ENCODE results near the gene SMIM10L2A. TPM values are rescaled to one million over a fixed set of nuclear protein-coding genes. Genes with fewer than 3 reads are reported as not detected.
A peak's percentile ranks its signal among the peaks of the same experiment; 100 is the strongest.
"Not testable (repeated sequence)": the region's sequence is repeated elsewhere in the genome, so short reads cannot be mapped to it uniquely, and the experiment has no call there.

Gene SMIM10L2A
- total RNA-seq, 1 experiment from 2014 or later, result 0.73 TPM

DNA sequence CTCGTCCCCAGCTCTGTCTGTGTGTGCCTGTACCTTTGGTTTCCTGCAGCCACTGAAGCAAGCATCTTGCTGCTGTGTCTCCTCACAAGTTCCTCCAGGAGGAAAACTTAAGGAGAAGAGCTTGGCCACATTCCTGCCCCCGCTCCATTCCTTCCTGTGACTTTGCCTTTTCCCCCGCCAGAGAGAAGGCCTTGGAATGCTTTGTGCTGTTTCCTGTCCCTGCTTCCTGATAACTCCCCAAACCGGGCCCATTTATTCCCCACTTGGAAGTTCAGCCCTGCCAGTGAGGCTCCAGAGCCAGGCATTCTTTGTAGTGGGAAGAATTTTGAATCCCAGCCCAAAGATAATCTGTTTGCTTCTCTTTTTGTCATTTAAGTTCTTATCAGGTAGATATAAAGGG is 33.1 kb downstream of the SMIM10L2A start:
- Histone ChIP-seq H3K4me3 (ENCODE audit: low read length) (no peak overlapping the region), H3K79me2 (ENCODE audit: low read length) (no peaks in the 10 kb centered on the region), H3K27me3 (ENCODE audit: low read length) (no peaks in the 10 kb centered on the region), H3K4me1 (ENCODE audit: insufficient read depth, low read length) (no peaks in the 10 kb centered on the region), H3K9me2 (replicated peaks; ENCODE audit: low read length) (no peaks in the 10 kb centered on the region), H3F3A (ENCODE audit: low read length, unreplicated experiment) (no peaks in the 10 kb centered on the region), H4K20me1 (ENCODE audit: low read length) (no peaks in the 10 kb centered on the region), H2AFZ (ENCODE audit: low read length) (no peak overlapping the region), H3K36me3 (ENCODE audit: low read depth, low read length) (no peaks in the 10 kb centered on the region), H3K4me2 (ENCODE audit: low read length) (no peak overlapping the region), H3K27ac (ENCODE audit: low read length) (no peak overlapping the region), H3K9ac (ENCODE audit: low read length) (no peak overlapping the region), H3K9me3 (ENCODE audit: low read length) (no peaks in the 10 kb centered on the region)
- BruUV-seq (replicated peaks), result no TSS peak
- CTCF ChIA-PET, result no interaction called here
- TF ChIP-seq EZH2phosphoT487 (IDR thresholded peaks at IDR 0.05; ENCODE audit: borderline replicate concordance, low read length) (no peak), EZH2 (IDR thresholded peaks at IDR 0.05; ENCODE audit: low read length, unreplicated experiment) (no peak)
- TF ChIP-seq, protein P1, sequence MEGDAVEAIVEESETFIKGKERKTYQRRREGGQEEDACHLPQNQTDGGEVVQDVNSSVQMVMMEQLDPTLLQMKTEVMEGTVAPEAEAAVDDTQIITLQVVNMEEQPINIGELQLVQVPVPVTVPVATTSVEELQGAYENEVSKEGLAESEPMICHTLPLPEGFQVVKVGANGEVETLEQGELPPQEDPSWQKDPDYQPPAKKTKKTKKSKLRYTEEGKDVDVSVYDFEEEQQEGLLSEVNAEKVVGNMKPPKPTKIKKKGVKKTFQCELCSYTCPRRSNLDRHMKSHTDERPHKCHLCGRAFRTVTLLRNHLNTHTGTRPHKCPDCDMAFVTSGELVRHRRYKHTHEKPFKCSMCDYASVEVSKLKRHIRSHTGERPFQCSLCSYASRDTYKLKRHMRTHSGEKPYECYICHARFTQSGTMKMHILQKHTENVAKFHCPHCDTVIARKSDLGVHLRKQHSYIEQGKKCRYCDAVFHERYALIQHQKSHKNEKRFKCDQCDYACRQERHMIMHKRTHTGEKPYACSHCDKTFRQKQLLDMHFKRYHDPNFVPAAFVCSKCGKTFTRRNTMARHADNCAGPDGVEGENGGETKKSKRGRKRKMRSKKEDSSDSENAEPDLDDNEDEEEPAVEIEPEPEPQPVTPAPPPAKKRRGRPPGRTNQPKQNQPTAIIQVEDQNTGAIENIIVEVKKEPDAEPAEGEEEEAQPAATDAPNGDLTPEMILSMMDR (conservative IDR thresholded peaks at IDR 0.05; ENCODE audit: low read depth, low read length), result no peak
- no peak for DNase-seq
- POLR2A ChIA-PET (ENCODE audit: unreplicated experiment), result no interaction called here
- intact Hi-C loops (cut with micrococcal nuclease), result no loop called here
- no peak for ATAC-seq

DNA sequence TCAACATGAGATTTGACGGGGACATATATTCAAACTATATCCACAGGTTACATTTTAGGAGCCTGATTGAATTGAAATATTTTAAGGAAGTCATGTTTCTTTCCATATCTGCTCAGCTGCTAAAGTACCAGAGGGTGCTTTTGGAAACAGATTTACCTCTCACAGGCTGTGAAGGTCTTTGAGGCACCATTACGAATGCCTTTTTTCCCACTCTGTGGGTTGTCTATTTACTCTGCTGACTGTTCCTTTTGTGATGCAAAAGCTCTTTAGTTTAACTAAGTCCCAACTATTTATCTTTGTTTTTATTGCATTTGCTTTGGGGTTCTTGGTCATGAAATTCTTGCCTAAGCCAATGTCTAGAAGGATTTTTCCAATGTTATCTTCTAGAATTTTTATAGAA is 40.0 kb downstream of the SMIM10L2A start:
- POLR2A ChIA-PET (ENCODE audit: unreplicated experiment); CTCF ChIA-PET; ATAC-seq: not testable (repeated sequence)

GRCh38 chrX:135463937-135464336 is 42.2 kb downstream of the SMIM10L2A start:
- DNase-seq (peak; percentile 24), ATAC-seq (peak; percentile 55)
- POLR2A ChIA-PET (ENCODE audit: unreplicated experiment), result no interaction called here
- H3K9ac ChIP-seq (ENCODE audit: low read length), result no peak overlapping the region
- no TSS peak for BruUV-seq (replicated peaks)
- intact Hi-C loops (cut with micrococcal nuclease), result no loop called here
- no peaks in the 10 kb centered on the region for H3K36me3 ChIP-seq (ENCODE audit: low read depth, low read length)
- no peak overlapping the region for H3K27ac ChIP-seq (ENCODE audit: low read length)
- H3K4me2 ChIP-seq (ENCODE audit: low read length), result no peak overlapping the region
- no peak overlapping the region for H2AFZ ChIP-seq (ENCODE audit: low read length)
- H3F3A ChIP-seq (ENCODE audit: low read length, unreplicated experiment), result no peaks in the 10 kb centered on the region
- H3K4me1 ChIP-seq (ENCODE audit: insufficient read depth, low read length), result no peaks in the 10 kb centered on the region
- no peaks in the 10 kb centered on the region for H3K79me2 ChIP-seq (ENCODE audit: low read length)
- H3K9me3 ChIP-seq (ENCODE audit: low read length), result no peaks in the 10 kb centered on the region
- no peak overlapping the region for H3K4me3 ChIP-seq (ENCODE audit: low read length)
- CTCF ChIA-PET, result no interaction called here
- no peaks in the 10 kb centered on the region for H4K20me1 ChIP-seq (ENCODE audit: low read length)
- H3K9me2 ChIP-seq (replicated peaks; ENCODE audit: low read length), result no peaks in the 10 kb centered on the region
- no peak for TF ChIP-seq EZH2phosphoT487 (IDR thresholded peaks at IDR 0.05; ENCODE audit: borderline replicate concordance, low read length)
- TF ChIP-seq, protein P1 (conservative IDR thresholded peaks at IDR 0.05; ENCODE audit: low read depth, low read length), result peak; percentile 54
- H3K27me3 ChIP-seq (ENCODE audit: low read length), result peaks cover 3% of the 10 kb centered on the region; the same call in 1 of the 2 replicates

More for the DNA sequence above, 40.0 kb downstream of the SMIM10L2A start:
- H3K36me3 ChIP-seq (ENCODE audit: low read depth, low read length); H2AFZ ChIP-seq (ENCODE audit: low read length); H3K4me1 ChIP-seq (ENCODE audit: insufficient read depth, low read length); H3K4me3 ChIP-seq (ENCODE audit: low read length); H3K9me3 ChIP-seq (ENCODE audit: low read length); intact Hi-C loops (cut with micrococcal nuclease); H3K9me2 ChIP-seq (replicated peaks; ENCODE audit: low read length); H3K27me3 ChIP-seq (ENCODE audit: low read length); H3K4me2 ChIP-seq (ENCODE audit: low read length); DNase-seq; H3F3A ChIP-seq (ENCODE audit: low read length, unreplicated experiment); BruUV-seq (replicated peaks); H3K27ac ChIP-seq (ENCODE audit: low read length); H4K20me1 ChIP-seq (ENCODE audit: low read length); H3K79me2 ChIP-seq (ENCODE audit: low read length); H3K9ac ChIP-seq (ENCODE audit: low read length): not testable (repeated sequence)
